HG03159 (cell line): ENCODE data around the gene FXYD6.
"Not testable (repeated sequence)": the region's sequence is repeated elsewhere in the genome, so short reads cannot be mapped to it uniquely, and the experiment has no call there.

Experiments used
- ATAC-seq: cut with Tn5 transposase; IDR thresholded peaks from one replicate; pipeline ENCODE4 v1.9.1; 2021; ENCODE audit warnings: mild to moderate bottlenecking, moderate library complexity; ENCODE audit not compliant: unreplicated experiment

The FXYD6 gene

DNA sequence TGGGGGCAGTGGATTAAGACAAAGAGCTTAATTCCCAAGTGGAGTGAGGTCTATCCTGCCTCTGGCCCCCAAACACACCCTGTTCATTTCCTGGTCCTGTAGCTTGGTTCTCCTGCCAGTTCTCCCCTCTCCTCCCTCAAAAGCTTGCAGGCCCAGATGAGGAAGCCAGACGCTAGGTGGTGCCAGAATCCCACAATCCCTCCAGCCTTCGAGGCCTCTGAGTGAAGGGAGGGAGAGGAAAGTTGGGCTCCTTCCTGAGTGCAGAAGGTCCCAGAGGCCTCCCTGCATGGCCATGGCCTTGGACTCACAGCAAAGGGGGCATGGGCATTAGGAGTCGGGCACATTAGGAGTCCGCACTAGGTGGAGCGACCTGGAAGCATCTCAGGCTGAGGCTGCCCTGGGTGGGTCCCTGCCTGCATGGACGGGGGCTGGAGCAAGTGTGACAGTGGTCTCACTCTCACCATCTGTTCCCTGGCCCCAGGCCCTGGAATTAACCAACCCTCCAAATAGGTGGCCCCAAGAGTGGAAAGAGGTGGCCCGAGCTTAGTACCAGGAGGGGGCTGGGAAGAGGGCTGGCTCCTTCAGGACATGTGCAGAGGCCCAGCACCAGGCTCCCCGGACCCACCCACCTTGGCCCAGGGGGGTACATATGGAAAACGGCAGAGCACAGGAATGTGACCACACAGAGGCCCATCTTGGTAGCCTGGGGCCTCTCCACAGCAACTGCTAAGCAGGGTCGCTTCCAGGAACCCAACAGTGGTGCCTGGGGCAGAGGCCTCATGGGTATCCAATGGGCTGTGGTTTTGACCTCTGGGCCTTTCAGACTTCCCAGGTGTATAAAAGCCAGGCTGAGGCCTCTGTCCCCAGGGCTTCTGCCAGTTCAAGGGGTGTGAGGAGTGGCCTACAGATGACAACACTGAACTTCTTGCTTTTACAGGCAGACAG is 57.1 kb downstream of the FXYD6 start:
- no peak for ATAC-seq

DNA sequence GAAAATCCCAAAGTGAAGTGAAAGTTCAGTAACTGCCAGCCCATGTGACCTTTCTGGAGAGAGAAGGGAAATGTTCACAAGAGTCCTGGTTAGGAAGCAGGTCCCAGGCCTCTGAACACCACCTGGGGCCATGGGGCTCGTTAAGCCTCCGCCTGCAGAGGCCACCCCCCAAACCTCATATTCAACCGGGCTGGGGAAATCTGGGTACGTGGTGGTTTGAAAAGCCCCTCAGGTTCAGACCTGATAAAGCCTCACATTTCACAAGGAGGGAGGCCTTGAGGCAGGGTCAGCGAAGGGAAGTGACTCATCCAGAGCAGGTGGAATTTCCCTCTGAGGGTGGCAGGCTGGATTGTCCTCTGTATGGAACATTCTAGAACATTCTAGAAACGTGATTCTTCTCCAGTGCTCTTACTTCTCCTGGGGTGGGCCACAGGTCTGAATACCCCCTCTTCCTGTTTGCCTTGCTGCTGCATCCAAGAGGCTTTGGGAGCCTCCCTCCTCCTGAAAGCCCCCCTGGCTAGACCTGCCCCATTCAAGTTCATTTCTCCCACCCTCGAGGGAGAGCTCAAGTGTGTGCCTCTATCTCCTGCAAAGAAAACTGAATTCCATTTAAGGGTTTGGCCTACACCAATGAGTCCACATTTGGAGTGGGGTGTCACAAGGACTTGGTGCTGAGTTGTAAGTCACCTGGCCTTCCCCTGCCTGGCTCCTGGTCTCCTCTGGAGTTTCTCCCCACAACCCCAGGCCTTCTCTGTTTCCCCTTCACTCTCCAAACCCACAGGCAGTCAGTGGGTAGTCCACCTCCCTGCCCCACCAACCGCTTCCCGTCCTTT is 58.2 kb downstream of the FXYD6 start:
- ATAC-seq, result peak; percentile 26

DNA sequence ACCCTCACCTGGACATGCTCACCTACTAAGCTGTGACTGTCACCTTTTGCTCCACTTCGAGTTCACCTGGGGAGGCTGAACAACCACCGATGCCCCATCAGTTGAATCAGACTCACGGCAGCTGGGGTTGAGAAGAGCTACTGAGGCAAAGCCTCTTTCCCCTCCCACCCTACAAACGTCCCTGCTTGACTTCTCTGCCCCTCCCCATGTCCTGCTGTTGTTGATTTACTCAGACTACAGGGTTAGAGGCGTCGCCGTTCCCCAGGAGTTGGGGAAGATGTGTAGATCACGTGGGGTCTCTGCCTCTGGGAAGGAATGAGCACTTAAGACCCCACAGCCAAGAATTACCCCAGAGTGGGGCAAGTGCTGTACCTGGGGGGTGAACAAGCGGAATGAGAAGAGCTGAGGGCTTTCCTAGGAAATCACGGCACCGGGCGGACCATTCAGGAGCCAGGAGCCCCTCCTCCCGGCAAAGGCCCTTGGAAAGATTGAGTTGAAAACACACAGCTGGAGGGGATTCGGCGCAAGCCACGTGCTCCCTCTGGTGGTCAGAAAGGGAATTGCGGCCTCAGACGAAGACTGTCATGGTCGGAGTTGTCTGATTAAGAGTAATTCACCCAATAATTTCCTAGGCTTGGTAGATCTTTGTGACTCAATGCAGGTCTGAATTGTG is 59.0 kb downstream of the FXYD6 start:
- ATAC-seq, result peak; percentile 26

DNA sequence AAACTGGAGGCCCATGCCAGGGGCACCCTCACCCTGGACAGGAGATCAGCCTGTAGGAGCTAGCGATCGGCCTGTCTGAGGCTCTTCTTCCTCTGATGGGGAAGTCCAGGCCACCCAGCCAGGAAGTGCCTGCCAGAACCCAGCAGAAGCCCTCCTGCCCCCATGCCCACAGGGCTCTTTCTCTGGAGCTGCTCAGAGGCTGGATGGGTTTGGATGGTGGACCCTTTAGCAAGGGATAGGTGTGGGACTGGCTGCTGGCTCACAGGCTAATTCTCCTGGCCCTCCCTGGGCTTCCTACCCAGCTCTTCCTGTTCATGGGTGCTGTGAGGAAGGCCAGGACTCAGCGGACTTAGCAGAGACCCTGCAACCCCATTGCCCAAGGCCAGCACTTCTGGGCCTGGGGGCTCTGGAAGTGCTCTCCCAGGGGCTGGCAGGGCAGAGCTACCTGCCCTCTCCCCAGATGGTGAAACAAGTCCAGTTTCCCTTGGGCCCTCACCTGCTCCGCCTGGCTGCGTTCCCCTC is 59.6 kb downstream of the FXYD6 start:
- ATAC-seq, result no peak

DNA sequence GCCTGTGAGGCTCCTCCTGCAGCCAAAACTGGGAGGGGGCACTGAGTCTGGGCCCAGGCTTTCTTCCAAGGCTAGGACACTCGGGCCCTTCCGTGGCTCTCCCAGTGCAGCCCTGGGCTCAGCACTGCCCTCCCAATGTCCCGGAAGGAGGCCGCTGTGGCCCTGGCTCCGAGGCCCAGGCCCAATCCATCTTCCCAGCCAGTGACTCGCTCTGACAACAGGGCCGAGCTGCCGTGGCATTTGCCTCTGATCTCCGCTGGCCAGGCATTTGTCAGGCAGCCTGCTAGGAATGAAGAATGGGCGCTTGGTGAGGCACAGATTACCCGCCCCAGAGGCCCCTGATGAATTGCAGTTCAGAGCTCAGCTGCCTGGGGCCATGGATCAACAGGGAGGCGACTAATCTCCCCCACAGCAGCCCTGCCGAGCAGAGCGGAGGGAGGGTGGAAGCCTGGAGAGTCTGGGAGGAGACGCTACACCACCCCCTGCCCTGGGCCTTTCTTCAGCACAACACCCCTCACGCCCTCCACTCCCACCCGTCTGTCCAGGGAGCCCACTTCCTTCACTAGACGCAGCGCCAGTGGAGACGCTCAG is 60.2 kb downstream of the FXYD6 start:
- ATAC-seq, result no peak

DNA sequence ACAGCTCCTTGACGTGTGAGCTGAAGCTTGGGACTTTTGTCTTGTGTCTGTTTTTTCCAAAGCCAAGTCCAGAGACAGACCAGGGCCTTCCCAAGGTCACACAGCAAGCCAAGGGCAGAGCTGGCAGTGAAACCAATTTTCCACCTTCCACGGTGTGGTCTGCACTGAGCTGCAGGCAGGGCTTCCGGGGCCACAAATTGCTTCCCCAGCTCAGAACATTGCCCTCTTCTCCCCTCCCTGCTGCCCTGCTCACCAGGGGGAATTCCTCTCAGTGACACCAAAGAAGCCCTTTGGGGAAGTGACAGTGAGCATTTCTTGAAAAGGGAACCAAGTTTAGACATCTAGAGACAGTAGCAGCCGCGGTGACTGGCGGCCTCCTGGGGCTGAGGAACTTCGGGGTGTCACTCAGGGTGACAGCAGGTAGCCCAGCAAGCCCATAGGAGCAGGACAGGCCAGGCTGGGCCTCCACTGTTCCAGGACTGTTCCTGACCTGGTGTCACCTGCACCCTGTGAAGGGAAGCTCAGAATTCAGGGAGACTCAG is 61.1 kb downstream of the FXYD6 start:
- ATAC-seq, result peak; percentile 53

DNA sequence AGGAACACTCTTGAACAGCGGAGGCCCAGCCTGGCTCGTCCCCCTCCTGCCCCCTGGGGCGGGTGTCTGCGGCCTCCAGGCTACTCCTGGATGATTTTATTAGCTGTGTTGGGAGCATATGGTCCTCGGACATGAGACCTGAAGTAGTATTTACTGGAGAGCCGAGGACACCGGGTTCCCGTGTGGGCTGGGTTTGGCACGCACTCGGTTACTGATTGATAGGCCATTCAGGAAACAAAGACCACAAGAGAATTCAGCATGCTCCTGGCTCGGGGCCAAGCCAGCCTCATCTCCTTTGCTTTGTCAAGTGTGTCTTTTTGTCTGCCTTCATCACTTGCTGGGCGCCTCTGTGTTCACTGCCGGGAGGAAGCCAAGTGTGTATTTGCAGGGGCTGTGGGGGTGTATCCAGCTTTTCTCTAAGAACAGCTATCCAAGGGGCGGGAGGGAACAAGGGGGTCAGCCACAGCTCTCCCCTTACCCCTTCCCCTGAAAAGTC is 61.6 kb downstream of the FXYD6 start:
- peak; percentile 43 for ATAC-seq

DNA sequence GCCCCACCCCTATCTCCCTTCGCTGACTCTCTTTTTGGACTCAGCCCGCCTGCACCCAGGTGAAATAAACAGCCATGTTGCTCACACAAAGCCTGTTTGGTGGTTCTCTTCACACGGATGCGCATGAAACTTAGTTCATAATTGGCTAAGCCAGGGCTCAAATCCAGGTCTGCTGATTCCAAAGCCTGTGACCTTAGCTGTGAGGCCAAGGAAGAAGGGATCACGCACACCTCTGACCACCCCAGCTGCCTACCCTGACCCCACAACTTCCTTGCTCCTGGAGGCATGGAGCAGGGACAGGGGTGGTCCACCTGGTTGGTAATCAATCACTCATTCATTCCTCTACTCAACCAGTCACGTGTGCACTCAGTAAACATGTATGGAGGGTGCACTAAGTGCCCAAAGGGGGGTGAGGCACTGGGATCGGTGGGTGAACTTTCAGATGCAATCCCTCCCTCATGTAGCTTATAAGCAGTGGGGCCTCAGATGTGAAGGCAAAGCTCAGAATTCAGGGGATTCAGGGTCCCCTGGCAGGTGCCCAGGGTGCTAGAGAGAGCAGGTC is 62.2 kb downstream of the FXYD6 start:
- ATAC-seq, result peak; percentile 4

DNA sequence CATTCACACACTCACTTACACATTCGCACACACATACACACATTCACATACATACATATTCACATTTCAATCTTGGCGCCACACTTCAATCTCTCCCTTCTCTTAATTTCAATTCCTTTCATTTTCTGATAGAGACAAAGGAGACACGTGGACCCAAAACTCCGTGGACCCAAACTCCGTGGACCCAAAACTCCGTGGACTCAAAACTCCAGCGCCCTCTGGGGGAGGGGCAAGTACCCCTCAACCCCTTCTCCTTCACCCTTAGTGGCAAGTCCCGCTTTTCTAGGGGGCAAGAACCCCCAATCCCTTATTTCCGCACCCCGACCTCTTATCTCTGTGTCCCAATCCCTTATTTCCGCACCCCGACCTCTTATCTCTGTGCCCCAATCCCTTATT is 66.4 kb downstream of the FXYD6 start:
- ATAC-seq, result not testable (repeated sequence)

DNA sequence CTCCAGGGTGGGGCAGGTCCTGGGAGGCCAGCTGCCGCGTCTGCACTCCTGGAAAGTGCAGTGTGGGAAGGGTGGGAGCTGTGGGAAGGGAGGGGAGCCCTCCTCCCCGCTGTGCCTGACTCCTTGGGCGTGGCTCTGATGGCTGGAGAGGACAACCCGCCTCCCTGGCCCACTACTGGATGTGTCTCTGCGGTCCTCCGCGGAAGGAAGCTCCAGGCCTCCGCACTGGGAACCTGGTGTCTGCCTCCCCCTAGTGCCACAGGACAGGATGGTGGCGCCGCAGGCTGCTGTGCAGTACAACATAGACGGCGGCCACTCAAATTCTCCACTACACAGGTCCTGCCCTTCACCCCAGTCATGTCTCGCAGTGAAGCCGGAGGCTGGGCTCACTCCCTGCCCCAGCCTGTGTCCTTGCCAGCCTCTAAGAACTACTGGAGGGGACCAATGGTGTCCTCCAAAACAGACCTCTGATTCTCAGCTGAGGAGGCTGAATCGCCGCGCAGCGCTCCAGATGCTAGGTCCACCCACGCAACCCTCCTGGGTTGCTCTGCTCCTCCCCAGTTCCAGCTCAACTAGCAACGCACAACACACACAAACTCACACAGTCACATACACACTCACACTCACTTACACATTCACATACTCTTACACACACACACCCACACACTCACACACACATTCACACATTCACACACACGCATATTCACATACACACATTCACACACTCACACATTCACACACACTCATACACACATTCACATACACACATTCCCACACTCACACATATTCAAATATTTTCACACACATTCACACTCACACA is 67.0 kb downstream of the FXYD6 start:
- ATAC-seq, result no peak

DNA sequence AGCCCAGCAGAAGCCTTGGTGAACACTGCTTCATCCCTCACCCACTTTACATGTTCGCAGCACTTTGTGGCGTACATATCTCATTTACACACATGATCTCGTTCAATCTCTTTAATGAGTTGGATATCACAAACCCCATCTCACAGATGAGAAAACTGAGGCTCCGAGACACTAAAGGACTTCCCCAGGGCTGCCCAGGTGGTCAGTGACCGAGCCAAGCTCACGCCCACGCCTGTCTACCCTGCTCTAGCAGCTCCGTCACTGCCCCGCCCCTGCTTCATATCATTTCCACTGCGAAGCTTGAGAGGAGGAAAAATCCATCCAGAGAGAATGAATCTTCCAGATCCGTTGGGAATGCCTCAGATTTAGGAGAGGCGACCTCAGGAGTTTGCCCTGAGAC is 67.7 kb downstream of the FXYD6 start:
- no peak for ATAC-seq

DNA sequence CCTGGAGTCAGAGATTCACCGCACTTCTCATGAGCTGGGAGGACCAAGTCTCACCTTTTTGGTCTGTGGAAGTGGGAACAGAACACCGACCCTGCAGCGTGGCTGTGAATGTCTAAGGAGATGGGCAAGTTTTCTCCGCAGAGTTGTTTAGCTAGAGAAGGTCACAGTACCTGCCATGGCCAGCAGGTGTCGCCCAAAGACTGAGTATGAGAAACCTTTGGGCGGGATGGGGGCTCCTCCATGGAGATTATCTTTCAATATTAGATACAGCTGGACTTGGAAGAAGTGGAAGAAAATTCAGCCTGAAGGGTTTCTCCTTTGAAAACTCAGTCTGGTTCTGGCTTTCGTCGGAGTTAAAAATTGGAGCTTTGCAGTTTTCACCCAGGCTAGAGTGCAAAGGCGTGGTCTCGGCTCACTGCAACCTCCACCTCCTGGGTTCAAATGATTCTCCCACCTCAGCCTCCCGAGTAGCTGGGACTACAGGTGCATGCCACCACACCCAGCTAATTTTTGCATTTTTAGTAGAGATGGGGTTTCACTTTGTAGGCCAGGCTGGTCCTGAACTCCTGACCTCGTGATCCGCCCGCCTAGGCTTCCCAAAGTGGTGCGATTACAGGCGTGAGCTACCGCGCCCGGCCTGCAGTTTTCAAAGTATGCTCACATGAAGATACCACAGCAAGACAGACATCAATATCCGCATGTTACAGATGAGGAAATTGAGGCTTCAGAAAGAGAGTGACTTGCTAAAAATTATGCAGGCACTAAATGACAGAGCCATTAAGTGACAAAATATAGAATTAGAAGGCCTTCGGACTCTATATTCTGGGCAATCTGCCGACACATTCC is 68.8 kb downstream of the FXYD6 start:
- no peak for ATAC-seq

DNA sequence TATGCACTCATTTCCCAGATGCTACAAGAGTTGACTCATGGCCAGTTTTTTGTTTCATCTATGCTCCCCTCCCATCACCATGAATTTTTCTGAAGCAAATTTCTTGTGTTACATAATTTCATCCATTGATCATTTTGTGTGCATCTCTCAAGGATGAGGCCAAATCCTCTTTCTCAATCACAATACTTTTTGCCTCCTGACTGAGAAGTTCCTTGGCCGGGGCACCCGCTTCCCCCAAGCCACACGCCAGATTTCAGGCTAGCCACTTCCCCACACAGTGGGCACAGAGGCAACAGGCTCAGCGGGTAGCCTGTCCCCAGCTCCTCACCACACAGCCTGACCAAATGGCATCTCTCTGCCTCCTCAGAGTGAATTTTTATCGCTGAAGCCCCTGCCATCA is 69.6 kb downstream of the FXYD6 start:
- ATAC-seq, result no peak

DNA sequence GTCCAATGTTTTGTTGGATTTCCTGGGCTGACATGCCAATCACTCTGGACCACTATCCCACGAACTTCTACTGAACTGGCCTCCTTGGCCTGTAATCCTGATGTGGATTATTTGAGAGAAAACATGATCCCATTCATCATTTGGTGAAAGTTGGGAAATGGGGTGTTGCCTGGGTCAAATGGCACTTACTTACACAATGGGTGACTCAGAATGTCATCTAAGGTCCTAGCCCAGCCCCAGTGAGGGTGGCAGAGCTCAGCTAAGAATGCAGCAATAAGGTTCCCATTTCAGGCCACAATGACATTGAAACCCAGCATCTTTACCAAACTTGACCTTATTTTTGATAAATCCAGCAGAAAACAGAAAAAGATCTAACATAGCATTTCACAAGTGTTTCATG is 71.4 kb downstream of the FXYD6 start:
- ATAC-seq, result no peak

DNA sequence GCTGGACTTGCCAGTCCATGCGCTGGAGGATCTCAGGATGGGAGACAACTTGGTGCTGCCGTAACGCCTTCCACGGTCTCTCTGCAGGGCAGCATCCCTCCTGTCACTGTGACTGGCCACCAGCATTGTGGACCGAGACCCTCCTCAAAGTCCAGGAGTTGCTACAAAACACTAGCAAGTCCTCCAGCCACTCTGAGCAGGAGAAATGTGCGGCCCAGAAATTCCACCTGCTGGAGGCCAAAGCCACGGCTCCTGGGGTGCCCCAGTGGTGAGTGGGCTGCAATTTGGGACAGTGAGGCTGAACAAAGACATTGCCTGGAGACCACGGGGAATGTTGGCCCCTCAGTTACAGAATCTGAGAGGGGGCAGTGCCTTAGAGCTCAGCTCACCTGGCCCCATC is 72.6 kb downstream of the FXYD6 start:
- no peak for ATAC-seq

DNA sequence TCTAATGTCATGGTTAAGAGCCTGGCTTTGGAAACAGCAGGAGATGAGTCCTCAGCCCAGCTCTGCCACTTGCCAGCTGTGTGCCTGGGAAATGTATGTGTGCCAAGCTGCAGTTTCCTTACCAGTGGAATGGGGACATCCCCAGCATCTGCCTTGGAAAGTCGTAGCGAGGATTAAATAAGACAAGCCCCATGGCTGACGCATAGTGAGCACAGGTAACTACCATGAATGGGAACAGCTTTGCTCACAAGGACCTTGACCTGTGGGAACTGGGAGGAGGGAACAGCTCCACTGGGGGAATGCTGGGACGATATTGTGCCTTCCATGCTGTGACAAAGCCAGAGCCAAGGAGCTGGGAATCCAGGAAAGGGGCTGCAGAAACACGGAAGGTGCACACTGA is 76.8 kb downstream of the FXYD6 start:
- no peak for ATAC-seq

DNA sequence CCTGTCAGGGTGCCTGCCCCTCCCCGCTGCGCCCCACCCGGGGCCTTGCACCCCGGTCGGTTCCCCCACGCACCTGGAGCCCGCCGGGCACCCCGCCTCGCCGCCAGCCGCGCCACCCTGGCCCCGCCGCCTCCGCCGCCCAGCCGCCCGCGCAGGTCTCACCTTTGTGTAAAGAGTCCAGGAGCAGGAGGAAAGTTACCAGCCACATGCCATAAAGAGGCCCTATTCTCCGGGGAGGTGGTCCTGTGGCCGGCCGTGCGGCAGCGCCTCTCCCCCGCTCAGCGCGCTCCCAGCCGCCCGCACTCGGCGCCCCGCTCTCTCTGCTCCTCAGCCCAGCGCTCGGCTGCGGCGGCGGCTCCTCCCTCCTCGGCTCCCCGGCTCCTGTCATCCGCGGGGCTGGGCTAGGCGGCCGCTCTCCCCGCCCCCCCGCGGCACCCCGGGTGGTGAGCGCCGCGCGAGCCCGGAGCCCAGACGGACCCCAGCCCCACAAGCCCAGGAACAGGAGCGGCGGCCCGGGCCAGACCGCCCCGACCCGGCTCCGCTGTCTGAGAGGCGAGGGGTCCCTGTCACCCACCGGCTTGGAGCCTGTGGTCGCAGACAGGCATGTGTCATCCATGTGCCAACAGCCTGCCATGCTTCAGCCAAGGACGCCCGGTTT is 79.5 kb downstream of the FXYD6 start, which contains the start of gene DSCAML1:
TSS of gene DSCAML1 (minus strand) at position 345 of the 658 bp plus-strand sequence. CDS start at position 208, 137 bp downstream.
- ATAC-seq, result no peak
